ENCODE measurements around the gene SRPX. TPM values are rescaled to one million over a fixed set of nuclear protein-coding genes. Genes with fewer than 3 reads are reported as not detected.
A peak's percentile ranks its signal among the peaks of the same experiment; 100 is the strongest.

SRPX gene
- total and polyA plus RNA-seq, 8 donors: 2.3 to 23.6 (median 12.6) TPM

GRCh38 chrX:38233891-38234667 is 13.4 kb upstream of the SRPX start:
- no peaks in the 10 kb centered on the region for H3K27me3 ChIP-seq
- TF ChIP-seq, protein P1, sequence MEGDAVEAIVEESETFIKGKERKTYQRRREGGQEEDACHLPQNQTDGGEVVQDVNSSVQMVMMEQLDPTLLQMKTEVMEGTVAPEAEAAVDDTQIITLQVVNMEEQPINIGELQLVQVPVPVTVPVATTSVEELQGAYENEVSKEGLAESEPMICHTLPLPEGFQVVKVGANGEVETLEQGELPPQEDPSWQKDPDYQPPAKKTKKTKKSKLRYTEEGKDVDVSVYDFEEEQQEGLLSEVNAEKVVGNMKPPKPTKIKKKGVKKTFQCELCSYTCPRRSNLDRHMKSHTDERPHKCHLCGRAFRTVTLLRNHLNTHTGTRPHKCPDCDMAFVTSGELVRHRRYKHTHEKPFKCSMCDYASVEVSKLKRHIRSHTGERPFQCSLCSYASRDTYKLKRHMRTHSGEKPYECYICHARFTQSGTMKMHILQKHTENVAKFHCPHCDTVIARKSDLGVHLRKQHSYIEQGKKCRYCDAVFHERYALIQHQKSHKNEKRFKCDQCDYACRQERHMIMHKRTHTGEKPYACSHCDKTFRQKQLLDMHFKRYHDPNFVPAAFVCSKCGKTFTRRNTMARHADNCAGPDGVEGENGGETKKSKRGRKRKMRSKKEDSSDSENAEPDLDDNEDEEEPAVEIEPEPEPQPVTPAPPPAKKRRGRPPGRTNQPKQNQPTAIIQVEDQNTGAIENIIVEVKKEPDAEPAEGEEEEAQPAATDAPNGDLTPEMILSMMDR (IDR thresholded peaks at IDR 0.05): no peak
- ATAC-seq (peak in 2 of 4 donors; percentile 37 to 49), DNase-seq (no peak), FAIRE-seq (no peak)
- H3K36me3 ChIP-seq: no peaks in the 10 kb centered on the region
- H3K4me1 ChIP-seq: no peaks in the 10 kb centered on the region
- intact Hi-C loops (cut with DNase I): no loop called here
- WGBS, 2 donors: 32 to 69% methylated on average over 3 of the region's 3 CpGs
- H3K27ac ChIP-seq: no peak overlapping the region
- no peaks in the 10 kb centered on the region for H3K9me3 ChIP-seq
- no peak overlapping the region for H3K4me3 ChIP-seq

DNA sequence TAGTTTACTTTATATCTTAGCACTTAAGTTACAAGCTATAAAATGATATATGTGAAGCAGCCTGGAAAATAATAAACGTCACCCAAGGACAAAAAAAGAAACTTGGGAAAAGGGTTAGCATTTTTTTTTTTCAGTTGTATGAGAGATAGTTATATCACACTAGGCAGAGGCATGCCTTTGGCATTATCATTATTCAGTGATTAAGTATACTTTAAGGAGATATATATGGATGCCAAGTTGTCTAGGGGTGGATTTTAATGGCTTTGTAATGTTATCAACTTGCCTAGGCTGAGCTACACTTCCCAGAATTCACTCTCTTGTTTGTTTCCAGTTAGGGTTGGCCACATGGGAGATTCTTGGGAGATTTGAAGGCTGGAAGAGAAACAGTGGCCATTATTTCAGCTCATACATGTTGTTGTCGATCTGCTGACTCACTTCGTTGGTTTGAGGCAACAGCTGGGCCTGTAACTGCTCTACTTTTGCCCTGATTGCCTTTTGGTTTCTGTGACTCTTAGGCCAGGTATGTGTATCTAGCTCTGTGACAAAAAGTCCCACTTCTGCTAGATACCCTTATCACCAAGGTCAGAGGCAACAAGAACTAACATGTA is 11.5 kb upstream of the SRPX start:
- H3K36me3 ChIP-seq: no peaks in the 10 kb centered on the region
- no peaks in the 10 kb centered on the region for H3K4me1 ChIP-seq
- no peak for DNase-seq
- peak; percentile 54 for FAIRE-seq
- intact Hi-C loops (cut with DNase I): no loop called here
- peak in 2 of 4 donors; percentile 31 to 33 for ATAC-seq
- TF ChIP-seq, protein P1 (IDR thresholded peaks at IDR 0.05): no peak
- 59 to 77% methylated on average over 3 of the region's 3 CpGs for WGBS, 2 donors
- H3K9me3 ChIP-seq: no peaks in the 10 kb centered on the region
- no peak overlapping the region for H3K27ac ChIP-seq
- H3K4me3 ChIP-seq: no peak overlapping the region
- H3K27me3 ChIP-seq: peaks cover 0 to 8% (median 0%) of the 10 kb centered on the region in 4 donors

DNA sequence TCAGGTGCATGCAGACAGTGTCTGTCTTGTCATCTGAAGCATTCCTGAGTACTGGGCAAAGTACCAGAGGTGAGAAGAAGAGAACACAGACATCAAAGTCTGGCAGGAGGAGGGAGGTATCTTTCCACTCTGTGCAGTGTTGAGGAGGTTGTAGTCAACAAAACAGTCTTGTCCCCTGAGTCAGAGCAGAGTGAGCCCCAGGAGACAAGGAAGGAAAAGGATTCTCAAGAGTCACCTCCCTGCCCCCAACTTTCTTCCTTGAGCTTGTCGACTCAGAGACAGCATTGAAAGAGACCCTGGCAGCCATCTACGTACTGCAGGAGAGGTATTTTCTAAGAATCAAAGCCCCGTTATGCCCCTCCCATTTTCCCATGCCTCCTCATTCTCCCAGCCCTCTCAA is 4.4 kb upstream of the SRPX start:
- TF ChIP-seq, protein P1 (IDR thresholded peaks at IDR 0.05): no peak
- intact Hi-C loops (cut with DNase I): no loop called here
- Histone ChIP-seq H3K4me1 (no peaks in the 10 kb centered on the region), H3K9me3 (no peaks in the 10 kb centered on the region), H3K27ac (no peak overlapping the region), H3K27me3 (peaks cover 0 to 21% (median 0%) of the 10 kb centered on the region in 4 donors), H3K4me3 (no peak overlapping the region), H3K36me3 (no peaks in the 10 kb centered on the region)
- no peak for FAIRE-seq
- DNase-seq: no peak
- 21 to 30% methylated on average over 3 of the region's 3 CpGs for WGBS, 2 donors
- no peak for ATAC-seq

DNA sequence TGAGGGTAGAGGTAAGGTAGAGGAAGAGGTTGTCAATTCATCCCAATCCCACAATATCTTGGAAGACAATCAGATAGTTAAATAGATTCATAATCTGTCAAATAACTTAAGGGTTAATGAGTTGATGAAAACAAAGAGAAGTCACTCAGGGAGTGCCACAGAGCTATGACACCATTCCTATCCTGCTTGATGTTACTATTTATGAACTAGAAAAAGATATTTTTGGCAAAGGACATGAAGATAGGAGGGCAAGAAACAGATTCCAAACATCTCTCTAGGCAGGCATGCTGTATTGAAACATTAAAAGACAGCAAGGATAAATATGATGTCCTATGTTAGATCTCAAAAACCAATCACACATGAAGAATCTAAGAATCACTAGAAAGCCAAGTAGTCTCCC is 3.5 kb upstream of the SRPX start:
- no peak for ATAC-seq

More for the DNA sequence above, 3.5 kb upstream of the SRPX start:
- no peaks in the 10 kb centered on the region for H3K36me3 ChIP-seq
- no peak overlapping the region for H3K27ac ChIP-seq
- intact Hi-C loops (cut with DNase I): no loop called here
- TF ChIP-seq, protein P1 (IDR thresholded peaks at IDR 0.05): no peak
- H3K9me3 ChIP-seq: no peaks in the 10 kb centered on the region
- DNase-seq (no peak), FAIRE-seq (no peak)
- no peaks in the 10 kb centered on the region for H3K4me1 ChIP-seq
- H3K4me3 ChIP-seq: no peak overlapping the region
- H3K27me3 ChIP-seq: peaks cover 0 to 21% (median 0%) of the 10 kb centered on the region in 4 donors
